Uterus (tissue), 4 donors: Measurements from ENCODE around the gene GLCCI1. TPM values are rescaled to one million over a fixed set of nuclear protein-coding genes. Genes with fewer than 3 reads are reported as not detected.
"Not testable (repeated sequence)": the region's sequence is repeated elsewhere in the genome, so short reads cannot be mapped to it uniquely, and the experiment has no call there.

Source experiments
- DNase-seq, 2 donors: peaks; one replicate each; pipeline ENCODE4 v3.0.0-alpha.2; 2019 to 2020
- H3K27ac ChIP-seq, 2 donors: fragments of 200-600 bp; sonication (generic); 1 replicate in 1 of 2; 2 replicates in 1 of 2; pipeline ENCODE4 v1.5.1; 2016 to 2018
- H3K27me3 ChIP-seq, 2 donors: fragments of 200-600 bp; sonication (generic); one replicate each; pipeline ENCODE4 v1.5.1; 2018 to 2019; ENCODE audit warnings: control low read depth in 1 of 2
- H3K36me3 ChIP-seq, 2 donors: fragments of 200-600 bp; sonication (generic); one replicate each; pipeline ENCODE4 v1.5.1; 2019; ENCODE audit warnings: control low read depth in 1 of 2
- H3K4me1 ChIP-seq, 2 donors: fragments of 200-600 bp; sonication (generic); one replicate each; pipeline ENCODE4 v1.5.1; 2018 to 2019; ENCODE audit warnings: control low read depth in 1 of 2
- H3K4me3 ChIP-seq, 2 donors: fragments of 200-600 bp; sonication (generic); 1 replicate in 1 of 2; 2 replicates in 1 of 2; pipeline ENCODE4 v1.5.1; 2018 to 2019; ENCODE audit warnings: mild to moderate bottlenecking in 1 of 2
- H3K9me3 ChIP-seq, 2 donors: fragments of 200-600 bp; sonication (generic); one replicate each; pipeline ENCODE4 v1.5.1; 2019; ENCODE audit warnings: control low read depth in 1 of 2
- CTCF ChIP-seq, 4 experiments: fragments of 200-600 bp in 2 of 4; fragments of 450-650 bp in 2 of 4; sonication (generic) in 2 of 4; IDR thresholded peaks; one replicate each; pipeline ENCODE4 v1.5.1; 2016 to 2019; ENCODE audit warnings: antibody characterized with exemption in 4 of 4, mild to moderate bottlenecking in 2 of 4, moderate library complexity in 1 of 4
- POLR2A ChIP-seq, 2 donors: fragments of 450-650 bp; IDR thresholded peaks; one replicate each; pipeline ENCODE4 v1.6.1; 2016; ENCODE audit warnings: antibody characterized with exemption in 2 of 2, mild to moderate bottlenecking in 1 of 2, moderate library complexity in 1 of 2
- intact Hi-C: fragments of 100-400 bp; cut with DNase I; formaldehyde crosslinking; loops from one replicate; pipeline ENCODE4 v1.15.1; 2023; ENCODE audit warnings: low total_unique reads
- total RNA-seq, 4 donors: library from RNA; depleted of rRNA in 3 of 4; stranded (reverse); fragments of >200 nt in 3 of 4; gene quantifications; one replicate each; pipeline versions ENCODE4 v1.1.0 to v1.2.4, GENCODE V29; 2014 to 2023
- donor health status: DM: yes; HTN: yes; CAD: no.

The GLCCI1 gene
- total RNA-seq, 4 donors from 2014 or later, result 2.9 to 21.6 (median 9.0) TPM

GRCh38 chr7:8042796-8043535 is 74.4 kb downstream of the GLCCI1 start:
- Histone ChIP-seq H3K27ac (no peak overlapping the region), H3K36me3 (no peaks in the 10 kb centered on the region), H3K4me1 (no peaks in the 10 kb centered on the region), H3K9me3 (no peaks in the 10 kb centered on the region), H3K4me3 (no peak overlapping the region), H3K27me3 (no peaks in the 10 kb centered on the region)
- intact Hi-C loops, result no loop called here
- no peak for TF ChIP-seq POLR2A (IDR thresholded peaks at IDR 0.05)
- TF ChIP-seq CTCF (IDR thresholded peaks at IDR 0.05), result no peak
- no peak for DNase-seq

GRCh38 chr7:8044761-8045430 is 76.3 kb downstream of the GLCCI1 start:
- no peak for DNase-seq
- intact Hi-C loops, result no loop called here
- Histone ChIP-seq H3K9me3 (no peaks in the 10 kb centered on the region), H3K27me3 (no peaks in the 10 kb centered on the region), H3K4me1 (no peaks in the 10 kb centered on the region), H3K4me3 (no peak overlapping the region), H3K36me3 (no peaks in the 10 kb centered on the region), H3K27ac (no peak overlapping the region)
- TF ChIP-seq CTCF (IDR thresholded peaks at IDR 0.05) (no peak), POLR2A (IDR thresholded peaks at IDR 0.05) (no peak)

GRCh38 chr7:8048067-8048466 is 79.5 kb downstream of the GLCCI1 start:
- intact Hi-C loops, H3K27me3 ChIP-seq, H3K27ac ChIP-seq, H3K4me3 ChIP-seq, DNase-seq, H3K36me3 ChIP-seq, H3K4me1 ChIP-seq, H3K9me3 ChIP-seq: not testable (repeated sequence)

- TF ChIP-seq POLR2A (IDR thresholded peaks at IDR 0.05) (no peak), CTCF (IDR thresholded peaks at IDR 0.05) (no peak)
- H3K9me3 ChIP-seq, result no peaks in the 10 kb centered on the region
- H3K4me1 ChIP-seq, result no peaks in the 10 kb centered on the region
- no peaks in the 10 kb centered on the region for H3K36me3 ChIP-seq
- no peak for DNase-seq
- intact Hi-C loops, result no loop called here
- no peak overlapping the region for H3K27ac ChIP-seq
- H3K27me3 ChIP-seq, result no peaks in the 10 kb centered on the region
- H3K4me3 ChIP-seq, result no peak overlapping the region
Observed at GRCh38 chr7:8051373-8051772, 82.8 kb downstream of the GLCCI1 start.

GRCh38 chr7:8051998-8052397 is 83.4 kb downstream of the GLCCI1 start:
- intact Hi-C loops, result no loop called here
- no peak overlapping the region for H3K27ac ChIP-seq
- no peak for DNase-seq
- TF ChIP-seq POLR2A (IDR thresholded peaks at IDR 0.05), result no peak
- H3K36me3 ChIP-seq, result no peaks in the 10 kb centered on the region
- no peak overlapping the region for H3K4me3 ChIP-seq
- H3K9me3 ChIP-seq, result no peaks in the 10 kb centered on the region
- H3K4me1 ChIP-seq, result no peaks in the 10 kb centered on the region
- no peaks in the 10 kb centered on the region for H3K27me3 ChIP-seq

- H3K4me1 ChIP-seq, result no peaks in the 10 kb centered on the region
- intact Hi-C loops, result no loop called here
- H3K9me3 ChIP-seq, result no peaks in the 10 kb centered on the region
- no peaks in the 10 kb centered on the region for H3K27me3 ChIP-seq
- TF ChIP-seq POLR2A (IDR thresholded peaks at IDR 0.05), result no peak
- no peak for TF ChIP-seq CTCF (IDR thresholded peaks at IDR 0.05)
- no peaks in the 10 kb centered on the region for H3K36me3 ChIP-seq
- no peak overlapping the region for H3K27ac ChIP-seq
- DNase-seq, result no peak
- H3K4me3 ChIP-seq, result no peak overlapping the region
Observed at GRCh38 chr7:8052824-8053223, 84.2 kb downstream of the GLCCI1 start.
